HL-60 (cell line): ENCODE measurements around the gene MEIOB.

Source experiments
- POLR2AphosphoS5 ChIP-seq: IDR thresholded peaks from 2 replicates; pipeline ENCODE4 v1.6.1; 2012; ENCODE audit warnings: low read depth
- TF ChIP-seq, protein P1 (sequence below): IDR thresholded peaks from one replicate; pipeline ENCODE4 v1.5.1; 2011; ENCODE audit warnings: low read length, control low read depth, inconsistent platforms; ENCODE audit not compliant: insufficient read depth
- TF ChIP-seq, protein P2 (sequence below): IDR thresholded peaks from 2 replicates; pipeline ENCODE4 v1.6.1; 2012; ENCODE audit warnings: low read depth; ENCODE audit not compliant: insufficient replicate concordance

DNA sequence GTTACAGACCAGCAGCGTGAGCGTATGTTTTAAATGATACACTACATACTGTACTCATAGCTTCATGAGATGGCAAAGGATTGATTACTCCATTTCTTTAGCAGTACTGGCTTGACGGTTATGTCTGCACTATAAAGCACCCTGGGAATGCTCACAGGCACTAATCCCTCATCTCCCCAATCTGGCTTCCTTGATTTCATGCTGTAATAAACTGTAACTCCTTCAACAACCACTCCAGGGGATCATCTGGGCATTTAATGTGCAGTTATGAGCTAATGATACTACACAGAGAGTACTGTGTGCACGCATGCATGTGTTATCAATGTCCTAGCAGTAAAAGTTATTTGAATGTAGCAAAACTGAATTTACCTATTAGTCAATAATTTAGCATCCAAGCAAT is 20.2 kb downstream of the MEIOB start:
- TF ChIP-seq, protein P1, sequence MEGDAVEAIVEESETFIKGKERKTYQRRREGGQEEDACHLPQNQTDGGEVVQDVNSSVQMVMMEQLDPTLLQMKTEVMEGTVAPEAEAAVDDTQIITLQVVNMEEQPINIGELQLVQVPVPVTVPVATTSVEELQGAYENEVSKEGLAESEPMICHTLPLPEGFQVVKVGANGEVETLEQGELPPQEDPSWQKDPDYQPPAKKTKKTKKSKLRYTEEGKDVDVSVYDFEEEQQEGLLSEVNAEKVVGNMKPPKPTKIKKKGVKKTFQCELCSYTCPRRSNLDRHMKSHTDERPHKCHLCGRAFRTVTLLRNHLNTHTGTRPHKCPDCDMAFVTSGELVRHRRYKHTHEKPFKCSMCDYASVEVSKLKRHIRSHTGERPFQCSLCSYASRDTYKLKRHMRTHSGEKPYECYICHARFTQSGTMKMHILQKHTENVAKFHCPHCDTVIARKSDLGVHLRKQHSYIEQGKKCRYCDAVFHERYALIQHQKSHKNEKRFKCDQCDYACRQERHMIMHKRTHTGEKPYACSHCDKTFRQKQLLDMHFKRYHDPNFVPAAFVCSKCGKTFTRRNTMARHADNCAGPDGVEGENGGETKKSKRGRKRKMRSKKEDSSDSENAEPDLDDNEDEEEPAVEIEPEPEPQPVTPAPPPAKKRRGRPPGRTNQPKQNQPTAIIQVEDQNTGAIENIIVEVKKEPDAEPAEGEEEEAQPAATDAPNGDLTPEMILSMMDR: no peak
- no peak for TF ChIP-seq POLR2AphosphoS5
- TF ChIP-seq, protein P2, sequence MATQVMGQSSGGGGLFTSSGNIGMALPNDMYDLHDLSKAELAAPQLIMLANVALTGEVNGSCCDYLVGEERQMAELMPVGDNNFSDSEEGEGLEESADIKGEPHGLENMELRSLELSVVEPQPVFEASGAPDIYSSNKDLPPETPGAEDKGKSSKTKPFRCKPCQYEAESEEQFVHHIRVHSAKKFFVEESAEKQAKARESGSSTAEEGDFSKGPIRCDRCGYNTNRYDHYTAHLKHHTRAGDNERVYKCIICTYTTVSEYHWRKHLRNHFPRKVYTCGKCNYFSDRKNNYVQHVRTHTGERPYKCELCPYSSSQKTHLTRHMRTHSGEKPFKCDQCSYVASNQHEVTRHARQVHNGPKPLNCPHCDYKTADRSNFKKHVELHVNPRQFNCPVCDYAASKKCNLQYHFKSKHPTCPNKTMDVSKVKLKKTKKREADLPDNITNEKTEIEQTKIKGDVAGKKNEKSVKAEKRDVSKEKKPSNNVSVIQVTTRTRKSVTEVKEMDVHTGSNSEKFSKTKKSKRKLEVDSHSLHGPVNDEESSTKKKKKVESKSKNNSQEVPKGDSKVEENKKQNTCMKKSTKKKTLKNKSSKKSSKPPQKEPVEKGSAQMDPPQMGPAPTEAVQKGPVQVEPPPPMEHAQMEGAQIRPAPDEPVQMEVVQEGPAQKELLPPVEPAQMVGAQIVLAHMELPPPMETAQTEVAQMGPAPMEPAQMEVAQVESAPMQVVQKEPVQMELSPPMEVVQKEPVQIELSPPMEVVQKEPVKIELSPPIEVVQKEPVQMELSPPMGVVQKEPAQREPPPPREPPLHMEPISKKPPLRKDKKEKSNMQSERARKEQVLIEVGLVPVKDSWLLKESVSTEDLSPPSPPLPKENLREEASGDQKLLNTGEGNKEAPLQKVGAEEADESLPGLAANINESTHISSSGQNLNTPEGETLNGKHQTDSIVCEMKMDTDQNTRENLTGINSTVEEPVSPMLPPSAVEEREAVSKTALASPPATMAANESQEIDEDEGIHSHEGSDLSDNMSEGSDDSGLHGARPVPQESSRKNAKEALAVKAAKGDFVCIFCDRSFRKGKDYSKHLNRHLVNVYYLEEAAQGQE: no peak
